ENCODE measurements around the gene ERC1. TPM values are rescaled to one million over a fixed set of nuclear protein-coding genes. Genes with fewer than 3 reads are reported as not detected.

The ERC1 gene
- total and polyA plus RNA-seq, 2 of the 4 experiments (the other 2 are of a cell fraction), result 11.6 to 25.6 TPM

DNA sequence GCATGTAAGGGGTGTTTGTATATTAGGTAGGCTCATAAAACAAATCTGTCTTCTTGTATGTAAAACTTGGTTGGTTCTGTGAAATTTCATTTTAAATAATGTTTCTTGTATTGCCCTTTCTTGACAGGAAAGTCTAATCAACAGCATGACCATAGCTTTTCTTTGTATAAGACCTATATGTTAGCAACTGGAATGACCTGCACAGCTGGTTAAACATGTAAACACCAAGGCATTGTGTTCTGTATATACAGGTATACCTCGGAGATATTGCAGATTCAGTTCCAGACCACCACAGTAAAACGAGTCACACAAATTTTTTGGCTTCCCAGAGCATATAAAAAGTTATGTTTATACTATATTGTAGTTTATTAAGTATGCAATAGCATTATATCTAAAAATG lies 183.6 kb downstream of the ERC1 start:
- dilution Hi-C loops (cut with HindIII; ENCODE audit: low sequenced_read_pairs, unreplicated experiment), result no loop called here
- Histone ChIP-seq H3K9me3 (ENCODE audit: control insufficient read depth, insufficient read depth, low read length) (no peaks in the 10 kb centered on the region), H2BK20ac (ENCODE audit: low read depth, low read length) (no peak overlapping the region), H3K56ac (ENCODE audit: extremely low read depth, insufficient read depth, low read length) (no peak overlapping the region), H3K4ac (ENCODE audit: low read depth, low read length) (no peak overlapping the region), H4K5ac (ENCODE audit: low read depth, low read length) (no peak overlapping the region), H3K79me1 (ENCODE audit: low read depth in 1 of 2, low read length in 2 of 2) (peaks cover 5 to 19% of the 10 kb centered on the region in 2 experiments; a peak in 3 of 4 replicates), H2BK120ac (ENCODE audit: low read depth, low read length) (no peak overlapping the region), H3K9me1 (ENCODE audit: insufficient read depth, low read length) (peaks cover 6% of the 10 kb centered on the region; the same call in 1 of the 2 replicates), H2AFZ (replicated peaks; ENCODE audit: low read length, poor library complexity) (no peak overlapping the region), H3K23ac (ENCODE audit: low read depth, low read length) (no peak overlapping the region), H3K27me3 (ENCODE audit: control insufficient read depth, insufficient read depth, low read length) (no peaks in the 10 kb centered on the region), H3K4me1 (ENCODE audit: control insufficient read depth, insufficient read depth, low read length) (no peaks in the 10 kb centered on the region; the same call in 1 of the 2 replicates), H4K20me1 (ENCODE audit: insufficient read depth, low read length) (0 out of 2 replicates have a peak, but pooled peaks cover 3% of the 10 kb centered on the region), H2BK15ac (ENCODE audit: low read depth, low read length) (no peak overlapping the region), H3K27ac (ENCODE audit: insufficient read depth, low read length) (no peak overlapping the region), H3K4me3 (ENCODE audit: insufficient read depth, low read depth, low read length) (no peak overlapping the region), H4K91ac (ENCODE audit: insufficient read depth, low read depth, low read length) (no peak overlapping the region), H3K18ac (ENCODE audit: low read depth, low read length) (no peak overlapping the region), H4K8ac (ENCODE audit: low read depth in 2 of 2, low read length in 2 of 2) (no peak overlapping the region), H3K4me2 (ENCODE audit: low read depth, low read length) (no peak overlapping the region), H3K9ac (ENCODE audit: low read depth, low read length) (no peak overlapping the region), H2BK5ac (ENCODE audit: low read depth, low read length, poor library complexity, severe bottlenecking) (no peak overlapping the region), H2AK9ac (replicated peaks; ENCODE audit: low read depth, low read length, poor library complexity) (no peak overlapping the region), H3K14ac (replicated peaks; ENCODE audit: low read depth, low read length) (no peak overlapping the region), H2AK5ac (ENCODE audit: low read depth, low read length) (no peak overlapping the region), H3K36me3 (ENCODE audit: control insufficient read depth, insufficient read depth, low read length) (peaks cover 4% of the 10 kb centered on the region; the same call in 1 of the 2 replicates)
- ChIA-PET POLR2A (ENCODE audit: unreplicated experiment) (no interaction called here), CTCF (no interaction called here)
- no CpG with 5 or more reads among the region's 2 CpGs for WGBS, 2 experiments (ENCODE audit: extremely low coverage in 2 of 2, insufficient read length in 1 of 2)
- ATAC-seq (ENCODE audit: low read depth) (no peak), DNase-seq (no peak)
- no peak for TF ChIP-seq CEBPB (IDR thresholded peaks at IDR 0.05; ENCODE audit: low read depth, low read length)
- no peak for TF ChIP-seq USF2 (IDR thresholded peaks at IDR 0.05; ENCODE audit: low read depth, low read length)
- TF ChIP-seq CHD1 (IDR thresholded peaks at IDR 0.05; ENCODE audit: low read depth, low read length), result no peak
- TF ChIP-seq ELK1 (IDR thresholded peaks at IDR 0.05; ENCODE audit: borderline replicate concordance, low read depth, low read length), result no peak
- no peak for TF ChIP-seq MXI1 (IDR thresholded peaks at IDR 0.05; ENCODE audit: borderline replicate concordance, low read depth, low read length)
- no peak for TF ChIP-seq CTCF (conservative IDR thresholded peaks at IDR 0.05; ENCODE audit: low read depth, low read length)
- no peak for TF ChIP-seq MAZ (IDR thresholded peaks at IDR 0.05; ENCODE audit: borderline replicate concordance, low read depth, low read length)
- no peak for TF ChIP-seq RFX5 (IDR thresholded peaks at IDR 0.05; ENCODE audit: low read depth, low read length)
- no peak for TF ChIP-seq RAD21 (IDR thresholded peaks at IDR 0.05; ENCODE audit: low read length)
- no peak for TF ChIP-seq MAFK (IDR thresholded peaks at IDR 0.05; ENCODE audit: low read depth, low read length)
- TF ChIP-seq NFE2L2 (IDR thresholded peaks at IDR 0.05; ENCODE audit: low read depth, low read length), result no peak
- TF ChIP-seq BHLHE40 (IDR thresholded peaks at IDR 0.05; ENCODE audit: low read depth, low read length), result no peak
- TF ChIP-seq RCOR1 (IDR thresholded peaks at IDR 0.05; ENCODE audit: insufficient replicate concordance, low read length), result no peak
- intact Hi-C loops (cut with micrococcal nuclease), result no loop called here
- no TSS peak for BruUV-seq (replicated peaks)
- in situ Hi-C loops (cut with MboI; ENCODE audit: low sequenced_read_pairs), result no loop called here
